VCaP (cell line): ENCODE results near the gene HOXD1.

ENCODE experiments used
- H3K27ac ChIP-seq: fragments of 450-650 bp; 2 replicates; pipeline ENCODE4 v1.5.1; 2017
- TF ChIP-seq, protein P1 (sequence below): fragments of 450-650 bp; conservative IDR thresholded peaks from 2 replicates; pipeline ENCODE4 v1.5.1; 2017; ENCODE audit warnings: mild to moderate bottlenecking, moderate library complexity

Gene HOXD1

DNA sequence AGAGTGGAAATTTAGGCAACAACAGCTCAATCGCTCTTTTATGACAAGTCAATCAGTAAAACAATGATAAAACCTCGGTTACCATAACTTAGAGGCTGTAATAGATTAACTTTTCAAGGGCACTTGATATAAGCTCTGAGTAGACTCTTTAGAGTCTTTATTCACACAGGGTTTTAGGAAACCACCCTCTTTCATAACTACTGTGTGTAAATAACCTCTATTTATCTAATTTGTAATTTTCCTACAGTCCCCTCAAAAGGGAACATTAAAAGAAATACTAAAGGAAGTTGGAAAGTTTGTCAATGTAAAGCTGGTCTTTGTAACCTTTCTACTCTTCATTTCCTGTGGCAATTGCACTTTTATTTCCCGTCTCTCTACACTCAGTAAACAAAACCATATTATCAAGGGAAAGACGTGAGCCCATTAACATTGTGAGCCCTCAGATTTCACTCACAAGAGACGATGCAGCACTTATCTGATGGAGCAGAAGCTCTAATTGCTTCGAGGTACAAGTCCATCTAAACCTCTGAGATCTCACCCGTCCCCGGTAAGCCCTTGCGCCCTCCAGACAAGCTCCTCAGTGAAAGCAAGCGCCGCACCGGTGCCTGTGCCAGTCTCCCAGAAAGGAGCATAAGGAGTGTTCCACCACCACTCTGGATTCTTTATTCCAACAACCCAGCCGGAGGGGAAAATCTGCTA lies 1.1 kb upstream of the HOXD1 start:
- TF ChIP-seq, protein P1, sequence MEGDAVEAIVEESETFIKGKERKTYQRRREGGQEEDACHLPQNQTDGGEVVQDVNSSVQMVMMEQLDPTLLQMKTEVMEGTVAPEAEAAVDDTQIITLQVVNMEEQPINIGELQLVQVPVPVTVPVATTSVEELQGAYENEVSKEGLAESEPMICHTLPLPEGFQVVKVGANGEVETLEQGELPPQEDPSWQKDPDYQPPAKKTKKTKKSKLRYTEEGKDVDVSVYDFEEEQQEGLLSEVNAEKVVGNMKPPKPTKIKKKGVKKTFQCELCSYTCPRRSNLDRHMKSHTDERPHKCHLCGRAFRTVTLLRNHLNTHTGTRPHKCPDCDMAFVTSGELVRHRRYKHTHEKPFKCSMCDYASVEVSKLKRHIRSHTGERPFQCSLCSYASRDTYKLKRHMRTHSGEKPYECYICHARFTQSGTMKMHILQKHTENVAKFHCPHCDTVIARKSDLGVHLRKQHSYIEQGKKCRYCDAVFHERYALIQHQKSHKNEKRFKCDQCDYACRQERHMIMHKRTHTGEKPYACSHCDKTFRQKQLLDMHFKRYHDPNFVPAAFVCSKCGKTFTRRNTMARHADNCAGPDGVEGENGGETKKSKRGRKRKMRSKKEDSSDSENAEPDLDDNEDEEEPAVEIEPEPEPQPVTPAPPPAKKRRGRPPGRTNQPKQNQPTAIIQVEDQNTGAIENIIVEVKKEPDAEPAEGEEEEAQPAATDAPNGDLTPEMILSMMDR = no peak
- H3K27ac ChIP-seq = peak overlapping the region; percentile 52; the same call in 1 of the 2 replicates

DNA sequence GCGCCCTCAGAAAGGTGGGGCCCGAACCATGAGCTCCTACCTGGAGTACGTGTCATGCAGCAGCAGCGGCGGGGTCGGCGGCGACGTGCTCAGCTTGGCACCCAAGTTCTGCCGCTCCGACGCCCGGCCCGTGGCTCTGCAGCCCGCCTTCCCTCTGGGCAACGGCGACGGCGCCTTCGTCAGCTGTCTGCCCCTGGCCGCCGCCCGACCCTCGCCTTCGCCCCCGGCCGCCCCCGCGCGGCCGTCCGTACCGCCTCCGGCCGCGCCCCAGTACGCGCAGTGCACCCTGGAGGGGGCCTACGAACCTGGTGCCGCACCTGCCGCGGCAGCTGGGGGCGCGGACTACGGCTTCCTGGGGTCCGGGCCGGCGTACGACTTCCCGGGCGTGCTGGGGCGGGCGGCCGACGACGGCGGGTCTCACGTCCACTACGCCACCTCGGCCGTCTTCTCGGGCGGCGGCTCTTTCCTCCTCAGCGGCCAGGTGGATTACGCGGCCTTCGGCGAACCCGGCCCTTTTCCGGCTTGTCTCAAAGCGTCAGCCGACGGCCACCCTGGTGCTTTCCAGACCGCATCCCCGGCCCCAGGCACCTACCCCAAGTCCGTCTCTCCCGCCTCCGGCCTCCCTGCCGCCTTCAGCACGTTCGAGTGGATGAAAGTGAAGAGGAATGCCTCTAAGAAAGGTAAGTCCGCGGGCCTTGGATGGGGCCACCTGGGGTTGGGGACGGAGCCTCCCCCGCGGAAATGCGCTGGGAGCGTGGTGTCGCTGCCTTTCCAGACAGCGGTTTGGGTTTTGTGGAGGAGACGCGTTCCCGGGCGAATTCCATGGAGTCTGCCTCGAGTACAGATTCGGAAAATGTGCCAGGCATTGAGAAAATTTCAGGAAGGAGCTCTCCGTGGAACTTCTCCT lies 559 bp downstream of the HOXD1 start:
- TF ChIP-seq, protein P1 = no peak
- peak overlapping the region; percentile 52; the same call in 1 of the 2 replicates for H3K27ac ChIP-seq

DNA sequence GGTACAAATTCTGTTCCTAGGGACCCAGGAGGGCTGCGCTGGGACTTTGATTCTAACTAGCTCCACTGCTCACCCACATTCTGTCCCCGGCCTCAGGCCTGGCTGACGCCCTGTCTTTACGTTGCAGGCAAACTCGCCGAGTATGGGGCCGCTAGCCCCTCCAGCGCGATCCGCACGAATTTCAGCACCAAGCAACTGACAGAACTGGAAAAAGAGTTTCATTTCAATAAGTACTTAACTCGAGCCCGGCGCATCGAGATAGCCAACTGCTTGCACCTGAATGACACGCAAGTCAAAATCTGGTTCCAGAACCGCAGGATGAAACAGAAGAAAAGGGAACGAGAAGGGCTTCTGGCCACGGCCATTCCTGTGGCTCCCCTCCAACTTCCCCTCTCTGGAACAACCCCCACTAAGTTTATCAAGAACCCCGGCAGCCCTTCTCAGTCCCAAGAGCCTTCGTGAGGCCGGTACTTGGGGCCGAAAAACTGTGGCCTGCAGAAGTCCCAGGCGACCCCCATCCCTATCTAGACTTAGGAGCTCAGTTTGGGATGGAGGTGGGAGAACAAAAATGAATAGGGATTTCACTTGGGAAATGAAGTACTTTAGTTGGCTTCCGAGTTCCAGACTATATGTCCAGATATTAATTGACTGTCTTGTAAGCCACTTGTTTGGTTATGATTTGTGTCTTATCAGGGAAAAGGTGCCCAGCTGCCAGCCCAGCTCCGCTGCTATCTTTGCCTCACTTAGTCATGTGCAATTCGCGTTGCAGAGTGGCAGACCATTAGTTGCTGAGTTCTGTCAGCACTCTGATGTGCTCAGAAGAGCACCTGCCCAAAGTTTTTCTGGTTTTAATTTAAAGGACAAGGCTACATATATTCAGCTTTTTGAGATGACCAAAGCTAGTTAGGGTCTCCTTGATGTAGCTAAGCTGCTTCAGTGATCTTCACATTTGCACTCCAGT lies 1.5 kb downstream of the HOXD1 start:
- H3K27ac ChIP-seq = no peak overlapping the region
- TF ChIP-seq, protein P1 = no peak

DNA sequence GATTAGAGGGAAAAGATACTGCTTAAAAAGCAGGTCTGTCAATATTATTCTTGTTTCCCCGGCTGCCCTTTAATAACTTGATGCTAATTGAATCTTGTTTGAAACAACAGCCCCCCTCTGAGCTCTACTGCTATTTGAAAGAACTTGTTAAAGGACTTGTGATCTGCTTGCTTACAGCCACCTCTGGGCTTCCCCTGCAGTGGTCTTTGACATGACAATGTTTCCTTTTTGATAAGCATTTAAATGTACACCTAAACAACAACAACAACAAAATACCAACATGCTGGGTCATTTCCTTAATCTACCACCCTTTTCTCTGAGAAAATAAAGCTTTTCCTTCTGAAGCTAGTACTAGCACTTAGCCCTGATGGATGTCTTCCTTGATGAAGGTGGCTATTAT lies 3.9 kb downstream of the HOXD1 start:
- no peak overlapping the region for H3K27ac ChIP-seq
- TF ChIP-seq, protein P1 = no peak

DNA sequence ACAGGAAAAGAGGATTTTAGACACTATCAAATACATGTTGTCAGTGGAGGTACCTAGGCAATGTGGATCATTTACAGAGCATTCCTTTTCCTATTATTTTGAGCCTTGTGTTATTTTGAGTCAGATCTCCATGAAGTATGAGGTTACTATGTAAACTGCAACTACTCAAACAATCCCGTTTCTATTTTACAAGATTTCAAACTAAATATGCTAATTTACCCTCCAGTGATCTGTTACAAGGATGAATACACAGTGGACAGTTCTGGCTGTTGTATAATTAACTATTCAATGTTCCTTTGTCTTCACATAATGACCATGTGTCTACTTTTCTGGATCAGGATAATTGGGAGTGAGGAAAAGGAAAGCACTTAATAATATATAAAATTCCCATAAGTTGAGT lies 4.6 kb downstream of the HOXD1 start:
- no peak overlapping the region for H3K27ac ChIP-seq
- TF ChIP-seq, protein P1 = no peak

DNA sequence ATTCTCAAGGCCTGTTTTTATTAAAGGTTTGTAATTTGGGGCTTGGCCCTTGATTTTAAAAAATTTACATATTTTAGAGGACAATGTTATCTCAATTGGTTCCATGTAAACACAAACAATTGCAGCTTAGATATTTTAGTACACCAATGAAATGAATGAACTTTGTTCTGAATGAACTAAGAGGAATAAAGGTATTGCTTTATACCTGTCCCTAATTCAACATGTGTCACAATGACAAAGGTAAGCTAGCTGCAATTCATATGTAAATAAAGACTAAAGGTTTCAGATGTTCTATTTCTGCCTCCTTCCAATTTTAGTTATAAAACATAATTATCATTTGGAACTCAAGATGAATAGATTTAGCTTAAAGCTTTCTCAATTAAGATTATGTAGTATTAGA lies 11.4 kb downstream of the HOXD1 start:
- TF ChIP-seq, protein P1 = no peak
- no peak overlapping the region for H3K27ac ChIP-seq
